Gastroesophageal sphincter (tissue), 4 donors: Measurements from ENCODE around the gene ZNF547. TPM values are rescaled to one million over a fixed set of nuclear protein-coding genes. Genes with fewer than 3 reads are reported as not detected.

Experiments
- ATAC-seq: fragments of 150-250 bp; one replicate; pipeline ENCODE4 v1.9.1; 2016; ENCODE audit warnings: mild to moderate bottlenecking, moderate library complexity
- H3K27ac ChIP-seq, 4 donors: fragments of 200-600 bp; sonication (generic) in 3 of 4; 1 replicate in 3 of 4; 2 replicates in 1 of 4; pipeline ENCODE4 v1.5.1; 2016 to 2019
- H3K27me3 ChIP-seq: fragments of 200-600 bp; sonication (generic); one replicate; pipeline ENCODE4 v1.5.1; 2019
- H3K36me3 ChIP-seq, 2 donors: fragments of 200-600 bp; sonication (generic); one replicate each; pipeline ENCODE4 v1.5.1; 2019; ENCODE audit warnings: control low read depth in 1 of 2
- H3K4me1 ChIP-seq, 3 donors: fragments of 200-600 bp; sonication (generic); 1 replicate in 2 of 3; 2 replicates in 1 of 3; pipeline ENCODE4 v1.5.1; 2016 to 2019; ENCODE audit warnings: control low read depth in 2 of 3
- H3K4me3 ChIP-seq, 2 donors: fragments of 200-600 bp; sonication (generic); one replicate each; pipeline ENCODE4 v1.5.1; 2019; ENCODE audit warnings: mild to moderate bottlenecking in 1 of 2, moderate library complexity in 1 of 2
- H3K9me3 ChIP-seq, 3 donors: fragments of 200-600 bp; sonication (generic); one replicate each; pipeline ENCODE4 v1.5.1; 2017 to 2019; ENCODE audit warnings: control low read depth in 2 of 3
- EP300 ChIP-seq: sonication (generic); formaldehyde crosslinking; IDR thresholded peaks from one replicate; pipeline ENCODE4 v1.6.1; 2017; ENCODE audit warnings: antibody characterized with exemption, mild to moderate bottlenecking
- POLR2A ChIP-seq, 2 donors: fragments of 450-650 bp; IDR thresholded peaks; one replicate each; pipeline ENCODE4 v1.6.1; 2017; ENCODE audit warnings: antibody characterized with exemption in 2 of 2, mild to moderate bottlenecking in 2 of 2, moderate library complexity in 1 of 2
- POLR2AphosphoS5 ChIP-seq: sonication (generic); formaldehyde crosslinking; IDR thresholded peaks from one replicate; pipeline ENCODE4 v1.6.1; 2017; ENCODE audit warnings: antibody characterized with exemption
- WGBS, 2 donors: methylation state at CpG; one replicate each; pipeline ENCODE4 v1.1.5; 2018; ENCODE audit warnings: low coverage in 1 of 2; 5-methylcytosine and 5-hydroxymethylcytosine counted together
- total RNA-seq, 4 donors: library from RNA; depleted of rRNA; stranded (reverse); fragments of >200 nt; gene quantifications; one replicate each; pipeline ENCODE4 v1.1.0, GENCODE V29; 2016
- TF ChIP-seq, protein P1 (sequence below), 4 experiments: fragments of 200-600 bp in 2 of 4; fragments of 450-650 bp in 2 of 4; sonication (generic) in 1 of 4; IDR thresholded peaks; one replicate each; pipeline ENCODE4 v1.5.1; 2017 to 2019; ENCODE audit warnings: antibody characterized with exemption in 4 of 4, mild to moderate bottlenecking in 2 of 4, moderate library complexity in 2 of 4

The ZNF547 gene
- total RNA-seq, 4 donors from 2014 or later = 1.0 to 4.8 (median 2.0) TPM

DNA sequence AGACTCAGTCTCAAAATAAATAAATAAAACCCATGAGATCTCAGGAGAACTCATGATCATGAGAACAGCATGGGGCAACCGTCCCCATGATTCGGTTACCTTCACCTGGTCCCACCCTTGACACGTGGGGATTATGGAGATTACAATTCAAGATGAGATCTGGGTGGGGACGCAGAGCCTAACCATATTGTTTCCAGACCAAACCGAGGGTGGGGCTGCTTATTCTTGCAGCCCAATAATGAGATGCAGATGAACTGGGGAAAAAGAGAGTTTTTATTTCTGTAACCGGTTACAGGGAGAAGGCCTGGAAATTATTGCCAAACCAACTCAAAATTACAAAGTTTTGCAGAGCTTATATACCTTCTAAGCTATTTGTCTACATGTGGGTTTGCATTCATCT is 12.8 kb downstream of the ZNF547 start:
- peaks cover 0 to 77% of the 10 kb centered on the region in 2 donors for H3K36me3 ChIP-seq

DNA sequence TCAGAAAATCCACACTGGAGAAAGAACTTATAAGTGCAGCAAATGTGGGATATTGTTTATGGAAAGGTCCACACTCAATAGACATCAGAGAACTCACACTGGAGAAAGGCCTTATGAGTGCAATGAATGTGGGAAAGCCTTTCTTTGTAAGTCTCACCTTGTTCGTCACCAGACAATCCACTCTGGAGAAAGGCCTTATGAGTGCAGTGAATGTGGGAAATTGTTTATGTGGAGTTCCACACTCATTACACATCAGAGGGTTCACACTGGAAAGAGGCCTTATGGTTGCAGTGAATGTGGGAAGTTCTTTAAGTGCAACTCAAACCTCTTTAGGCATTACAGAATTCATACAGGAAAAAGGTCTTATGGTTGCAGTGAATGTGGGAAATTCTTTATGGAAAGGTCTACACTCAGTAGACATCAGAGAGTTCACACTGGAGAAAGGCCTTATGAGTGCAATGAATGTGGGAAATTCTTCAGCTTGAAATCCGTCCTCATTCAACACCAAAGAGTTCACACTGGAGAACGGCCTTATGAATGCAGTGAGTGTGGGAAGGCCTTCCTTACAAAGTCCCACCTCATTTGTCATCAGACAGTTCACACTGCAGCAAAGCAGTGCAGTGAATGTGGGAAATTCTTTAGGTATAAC is 14.3 kb downstream of the ZNF547 start:
- 93 to 100% methylated on average over 2 to 3 of the region's 3 CpGs for WGBS, 2 donors
- peaks cover 0 to 52% (median 0%) of the 10 kb centered on the region in 3 donors for H3K9me3 ChIP-seq
- peaks cover 0 to 62% of the 10 kb centered on the region in 2 donors for H3K36me3 ChIP-seq

More for the DNA sequence above, 12.8 kb downstream of the ZNF547 start:
- no peaks in the 10 kb centered on the region for H3K4me1 ChIP-seq
- H3K4me3 ChIP-seq = no peak overlapping the region
- H3K9me3 ChIP-seq = peaks cover 0 to 52% (median 0%) of the 10 kb centered on the region in 3 donors
- no peaks in the 10 kb centered on the region for H3K27me3 ChIP-seq
- 90 to 100% methylated on average over 2 to 6 of the region's 6 CpGs for WGBS, 2 donors
- H3K27ac ChIP-seq = no peak overlapping the region
- ATAC-seq = no peak
- TF ChIP-seq EP300 (no peak), POLR2AphosphoS5 (no peak), POLR2A (IDR thresholded peaks at IDR 0.05) (no peak)
- TF ChIP-seq, protein P1, sequence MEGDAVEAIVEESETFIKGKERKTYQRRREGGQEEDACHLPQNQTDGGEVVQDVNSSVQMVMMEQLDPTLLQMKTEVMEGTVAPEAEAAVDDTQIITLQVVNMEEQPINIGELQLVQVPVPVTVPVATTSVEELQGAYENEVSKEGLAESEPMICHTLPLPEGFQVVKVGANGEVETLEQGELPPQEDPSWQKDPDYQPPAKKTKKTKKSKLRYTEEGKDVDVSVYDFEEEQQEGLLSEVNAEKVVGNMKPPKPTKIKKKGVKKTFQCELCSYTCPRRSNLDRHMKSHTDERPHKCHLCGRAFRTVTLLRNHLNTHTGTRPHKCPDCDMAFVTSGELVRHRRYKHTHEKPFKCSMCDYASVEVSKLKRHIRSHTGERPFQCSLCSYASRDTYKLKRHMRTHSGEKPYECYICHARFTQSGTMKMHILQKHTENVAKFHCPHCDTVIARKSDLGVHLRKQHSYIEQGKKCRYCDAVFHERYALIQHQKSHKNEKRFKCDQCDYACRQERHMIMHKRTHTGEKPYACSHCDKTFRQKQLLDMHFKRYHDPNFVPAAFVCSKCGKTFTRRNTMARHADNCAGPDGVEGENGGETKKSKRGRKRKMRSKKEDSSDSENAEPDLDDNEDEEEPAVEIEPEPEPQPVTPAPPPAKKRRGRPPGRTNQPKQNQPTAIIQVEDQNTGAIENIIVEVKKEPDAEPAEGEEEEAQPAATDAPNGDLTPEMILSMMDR (IDR thresholded peaks at IDR 0.05) = no peak

DNA sequence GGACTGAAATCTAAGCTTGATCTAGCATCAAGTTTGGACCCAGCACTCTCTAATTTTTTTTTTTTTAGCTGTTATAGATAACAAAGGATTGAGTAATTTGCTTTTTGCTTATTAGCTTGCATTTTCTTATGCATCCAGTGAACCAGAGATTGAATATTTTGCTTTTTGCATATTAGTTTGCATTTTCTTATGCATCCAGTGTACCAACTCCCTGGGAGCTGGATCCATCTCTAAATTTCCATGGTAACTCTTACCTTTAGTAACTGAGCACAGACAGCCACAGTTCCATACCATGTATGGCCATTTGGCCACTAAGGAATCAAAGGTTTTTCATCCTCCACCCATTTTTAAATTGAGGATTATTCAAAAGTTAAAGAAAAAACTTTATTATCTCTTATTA is 17.6 kb downstream of the ZNF547 start:
- Histone ChIP-seq H3K27ac (no peak overlapping the region), H3K4me3 (no peak overlapping the region), H3K4me1 (no peaks in the 10 kb centered on the region), H3K27me3 (no peaks in the 10 kb centered on the region), H3K9me3 (peaks cover 0 to 35% (median 0%) of the 10 kb centered on the region in 3 donors), H3K36me3 (peaks cover 0 to 31% of the 10 kb centered on the region in 2 donors)
- ATAC-seq = no peak
- TF ChIP-seq EP300 = no peak
- TF ChIP-seq, protein P1 (IDR thresholded peaks at IDR 0.05) = no peak
- no peak for TF ChIP-seq POLR2A (IDR thresholded peaks at IDR 0.05)
- TF ChIP-seq POLR2AphosphoS5 = no peak

More for the DNA sequence above, 14.3 kb downstream of the ZNF547 start:
- TF ChIP-seq POLR2A (IDR thresholded peaks at IDR 0.05) (no peak), POLR2AphosphoS5 (no peak), EP300 (no peak)
- TF ChIP-seq, protein P1 (IDR thresholded peaks at IDR 0.05) = no peak
- no peak for ATAC-seq
- H3K27me3 ChIP-seq = no peaks in the 10 kb centered on the region
- H3K4me1 ChIP-seq = no peaks in the 10 kb centered on the region
- H3K4me3 ChIP-seq = no peak overlapping the region
- H3K27ac ChIP-seq = no peak overlapping the region

DNA sequence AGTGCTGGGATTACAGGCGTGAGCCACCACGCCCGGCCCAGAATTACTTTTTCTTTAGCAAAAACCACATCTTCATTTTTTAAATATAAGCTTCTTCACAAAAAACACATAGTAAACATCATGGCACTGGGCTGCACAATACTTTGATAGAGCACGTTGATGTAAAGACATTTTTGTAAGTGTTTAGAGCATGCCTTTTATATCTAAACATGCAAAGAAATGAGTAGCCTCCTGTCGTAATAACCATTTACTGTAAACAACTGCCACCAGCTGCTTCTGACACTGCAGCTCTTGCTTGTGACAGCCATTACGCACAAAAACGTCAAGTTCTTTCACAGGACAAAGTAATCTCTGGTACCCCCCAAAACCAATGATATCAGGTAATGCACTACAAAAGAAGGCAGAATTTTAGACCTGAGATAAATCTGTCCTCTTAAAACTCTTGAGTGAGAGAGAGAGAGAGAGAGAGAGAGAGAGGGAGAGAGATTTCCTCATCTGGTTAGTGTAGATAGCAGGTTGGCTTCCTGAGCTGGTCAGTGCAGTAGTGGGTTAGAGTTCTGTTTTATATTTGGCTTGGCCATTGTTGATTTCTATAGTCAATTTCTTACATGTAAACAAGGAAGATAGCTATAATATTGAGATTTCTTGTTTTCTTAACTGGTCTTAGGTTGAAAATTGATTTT is 19.6 kb downstream of the ZNF547 start:
- WGBS, 2 donors = 69 to 79% methylated on average over 6 to 7 of the region's 7 CpGs
- no peaks in the 10 kb centered on the region for H3K4me1 ChIP-seq
- H3K36me3 ChIP-seq = peaks cover 0 to 11% of the 10 kb centered on the region in 2 donors
- ATAC-seq = no peak
- no peak overlapping the region for H3K4me3 ChIP-seq
- H3K27ac ChIP-seq = no peak overlapping the region
- TF ChIP-seq EP300 = no peak
- no peak for TF ChIP-seq POLR2A (IDR thresholded peaks at IDR 0.05)
- TF ChIP-seq, protein P1 (IDR thresholded peaks at IDR 0.05) = no peak
- no peak for TF ChIP-seq POLR2AphosphoS5
- H3K27me3 ChIP-seq = no peaks in the 10 kb centered on the region
- peaks cover 0 to 16% (median 0%) of the 10 kb centered on the region in 3 donors for H3K9me3 ChIP-seq
